Uterus (tissue), 2 donors: ENCODE measurements around the gene OR4D11.

Experiments
- CTCF ChIP-seq, 4 experiments: fragments of 200-600 bp in 2 of 4; fragments of 450-650 bp in 2 of 4; sonication (generic) in 2 of 4; IDR thresholded peaks; one replicate each; pipeline ENCODE4 v1.5.1; 2016 to 2019; ENCODE audit warnings: antibody characterized with exemption in 4 of 4, mild to moderate bottlenecking in 2 of 4, moderate library complexity in 1 of 4
- POLR2A ChIP-seq, 2 donors: fragments of 450-650 bp; IDR thresholded peaks; one replicate each; pipeline ENCODE4 v1.6.1; 2016; ENCODE audit warnings: antibody characterized with exemption in 2 of 2, mild to moderate bottlenecking in 1 of 2, moderate library complexity in 1 of 2

GRCh38 chr11:59550368-59550841 lies 47.0 kb downstream of the OR4D11 start:
- TF ChIP-seq CTCF (IDR thresholded peaks at IDR 0.05) (peak; percentile 28 to 74 (median 52)), POLR2A (IDR thresholded peaks at IDR 0.05) (no peak)
